HG02981 (cell line): ENCODE measurements around the gene SPECC1.
"Not testable (repeated sequence)": the region's sequence is repeated elsewhere in the genome, so short reads cannot be mapped to it uniquely, and the experiment has no call there.

Experiments used
- ATAC-seq: cut with Tn5 transposase; IDR thresholded peaks from one replicate; pipeline ENCODE4 v1.9.1; 2021; ENCODE audit warnings: mild to moderate bottlenecking, moderate library complexity; ENCODE audit not compliant: unreplicated experiment

The SPECC1 gene

GRCh38 chr17:20010099-20010863 is 1.1 kb downstream of the SPECC1 start:
- ATAC-seq, result no peak

- ATAC-seq, result no peak
These were observed 1.8 kb downstream of the SPECC1 start for GRCh38 chr17:20010936-20011335.

- ATAC-seq, result no peak
These were observed 2.9 kb downstream of the SPECC1 start for GRCh38 chr17:20012017-20012536.

GRCh38 chr17:20016475-20016992 is 7.4 kb downstream of the SPECC1 start:
- not testable (repeated sequence) for ATAC-seq

- ATAC-seq, result no peak
These were observed 13.5 kb downstream of the SPECC1 start for GRCh38 chr17:20022701-20023100.

GRCh38 chr17:20026960-20027359 is 17.8 kb downstream of the SPECC1 start:
- ATAC-seq, result no peak

- no peak for ATAC-seq
These were observed 19.3 kb downstream of the SPECC1 start for GRCh38 chr17:20028443-20028842.

- ATAC-seq, result no peak
These were observed 23.5 kb downstream of the SPECC1 start for GRCh38 chr17:20032636-20033035.

GRCh38 chr17:20033415-20033814 is 24.3 kb downstream of the SPECC1 start:
- ATAC-seq, result no peak

- no peak for ATAC-seq
These were observed 26.3 kb downstream of the SPECC1 start for GRCh38 chr17:20035501-20035900.

- ATAC-seq, result not testable (repeated sequence)
These were observed 28.1 kb downstream of the SPECC1 start for GRCh38 chr17:20037286-20037685.

- ATAC-seq, result no peak
These were observed 29.9 kb downstream of the SPECC1 start for GRCh38 chr17:20039037-20039436.

- ATAC-seq, result no peak
These were observed 31.1 kb downstream of the SPECC1 start for GRCh38 chr17:20040216-20040615.

- ATAC-seq, result no peak
These were observed 33.9 kb downstream of the SPECC1 start for GRCh38 chr17:20043021-20043420.

GRCh38 chr17:20045476-20045875 is 36.3 kb downstream of the SPECC1 start:
- no peak for ATAC-seq

GRCh38 chr17:20046629-20047028 is 37.5 kb downstream of the SPECC1 start:
- no peak for ATAC-seq

GRCh38 chr17:20051624-20052023 is 42.5 kb downstream of the SPECC1 start:
- no peak for ATAC-seq

- no peak for ATAC-seq
These were observed 44.3 kb downstream of the SPECC1 start for GRCh38 chr17:20053361-20053964.

- no peak for ATAC-seq
These were observed 50.6 kb downstream of the SPECC1 start for GRCh38 chr17:20059728-20060188.

- ATAC-seq, result no peak
These were observed 54.8 kb downstream of the SPECC1 start for GRCh38 chr17:20063665-20064648.

GRCh38 chr17:20066253-20066652 is 57.1 kb downstream of the SPECC1 start:
- ATAC-seq, result no peak
